HUES48 (cell line): Measurements from ENCODE around the gene CLBA1.

Experiments
- H3K27ac ChIP-seq: one replicate; pipeline ENCODE4 v1.7.0; 2013; ENCODE audit warnings: low read depth, low read length, inconsistent platforms
- H3K27me3 ChIP-seq: 2 replicates; pipeline ENCODE4 v1.6.1; 2013; ENCODE audit warnings: mild to moderate bottlenecking, low read length; ENCODE audit not compliant: control insufficient read depth, insufficient read depth
- H3K36me3 ChIP-seq: 2 replicates; pipeline ENCODE4 v1.6.1; 2013; ENCODE audit warnings: low read length; ENCODE audit not compliant: control insufficient read depth, insufficient read depth
- H3K4me1 ChIP-seq: 2 replicates; pipeline ENCODE4 v1.6.1; 2013; ENCODE audit warnings: mild to moderate bottlenecking, low read length; ENCODE audit not compliant: control insufficient read depth, insufficient read depth
- H3K4me3 ChIP-seq: 2 replicates; pipeline ENCODE4 v1.5.1; 2013; ENCODE audit warnings: mild to moderate bottlenecking, low read depth, low read length
- H3K9ac ChIP-seq: 2 replicates; pipeline ENCODE4 v1.6.1; 2013; ENCODE audit warnings: mild to moderate bottlenecking, low read depth, low read length, moderate library complexity
- H3K9me3 ChIP-seq: 2 replicates; pipeline ENCODE4 v1.6.1; 2013; ENCODE audit warnings: low read length; ENCODE audit not compliant: control insufficient read depth, insufficient read depth

The CLBA1 gene

DNA sequence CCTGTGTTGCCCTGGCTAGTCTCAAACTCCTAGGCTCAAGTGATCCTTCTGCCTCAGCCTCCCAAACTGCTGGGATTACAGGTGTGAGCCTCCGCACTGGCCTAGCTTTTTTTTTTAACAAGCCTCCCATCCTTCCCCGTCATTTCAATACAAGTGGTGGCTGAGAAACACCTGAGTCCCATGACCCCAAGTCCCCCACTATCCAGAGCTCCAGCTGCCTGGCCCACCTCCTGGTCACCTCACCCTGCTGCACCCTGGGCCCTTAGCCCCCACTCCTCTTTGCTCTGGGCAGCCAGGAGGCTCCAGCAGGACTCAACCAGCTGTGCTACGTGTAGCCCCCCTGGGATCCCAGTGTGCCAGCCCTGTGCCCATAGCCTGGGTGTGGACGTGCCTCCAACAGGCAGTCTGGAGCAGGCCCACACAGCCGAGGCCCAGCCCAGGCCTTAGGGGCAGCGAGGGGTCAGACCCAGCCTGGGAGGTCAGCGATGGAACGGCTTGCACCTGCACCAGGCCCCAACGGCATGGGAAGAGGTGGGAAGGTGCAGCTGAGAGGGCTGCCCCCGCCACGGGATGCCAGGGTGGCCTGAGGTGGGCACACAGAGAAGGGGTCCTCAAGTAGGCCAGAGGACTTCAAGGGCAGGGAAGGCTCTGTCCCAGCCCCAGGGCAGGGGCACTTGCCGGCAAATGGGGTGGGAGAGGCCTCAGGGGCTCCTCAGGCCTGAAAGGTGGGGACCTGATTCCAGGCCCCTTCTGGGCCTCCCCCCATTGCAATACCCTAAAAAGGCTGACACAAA lies 13.9 kb upstream of the CLBA1 start:
- H3K9ac ChIP-seq = no peak overlapping the region
- H3K27me3 ChIP-seq = peaks cover 9% of the 10 kb centered on the region
- H3K4me1 ChIP-seq = peaks cover 16% of the 10 kb centered on the region
- no peaks in the 10 kb centered on the region for H3K9me3 ChIP-seq
- H3K36me3 ChIP-seq = no peaks in the 10 kb centered on the region
- no peak overlapping the region for H3K4me3 ChIP-seq
- no peak overlapping the region for H3K27ac ChIP-seq

DNA sequence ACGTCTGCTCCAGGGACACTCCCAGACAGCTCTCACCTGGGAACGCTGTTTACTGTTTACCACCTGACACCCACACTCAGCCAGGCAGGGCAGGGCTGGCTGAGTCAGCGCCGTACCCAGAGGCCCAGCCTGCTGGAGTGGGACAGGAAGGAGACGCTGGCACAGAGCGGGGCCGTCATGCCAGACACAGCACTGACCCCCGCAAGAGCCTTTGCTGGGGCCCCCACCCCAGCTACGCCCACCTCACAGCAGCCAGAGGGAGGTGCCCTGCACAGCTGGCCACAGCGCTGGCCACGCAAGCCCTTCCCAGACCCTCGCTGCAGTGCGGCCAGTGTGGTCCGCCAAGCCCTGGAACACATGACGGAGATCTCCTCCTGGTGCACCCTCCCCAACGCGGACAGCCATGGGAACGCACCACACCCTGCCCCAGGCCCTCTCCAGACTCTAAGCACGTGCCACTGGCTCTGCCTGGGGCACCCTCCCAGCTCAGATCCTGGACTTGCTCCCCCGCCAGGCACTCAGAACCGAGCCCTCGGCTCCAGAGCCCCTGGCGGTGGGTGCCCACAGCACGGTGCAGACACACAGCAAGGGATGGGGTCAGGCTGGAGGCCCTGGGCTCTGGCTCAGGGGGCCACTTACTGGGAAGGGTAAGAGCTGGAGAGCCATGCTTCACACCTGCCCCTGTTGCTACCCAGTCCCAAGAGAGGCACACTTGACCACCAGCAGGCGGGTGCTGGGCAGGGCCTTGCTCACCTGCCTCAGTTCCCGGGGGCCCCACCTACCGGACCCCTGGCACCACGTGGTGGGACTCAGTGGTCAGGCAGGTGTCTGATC lies 13.1 kb upstream of the CLBA1 start:
- Histone ChIP-seq H3K36me3 (no peaks in the 10 kb centered on the region), H3K9ac (no peak overlapping the region), H3K9me3 (no peaks in the 10 kb centered on the region), H3K27ac (no peak overlapping the region), H3K27me3 (peaks cover 14% of the 10 kb centered on the region), H3K4me1 (peaks cover 10% of the 10 kb centered on the region; the same call in 1 of the 2 replicates), H3K4me3 (no peak overlapping the region)

DNA sequence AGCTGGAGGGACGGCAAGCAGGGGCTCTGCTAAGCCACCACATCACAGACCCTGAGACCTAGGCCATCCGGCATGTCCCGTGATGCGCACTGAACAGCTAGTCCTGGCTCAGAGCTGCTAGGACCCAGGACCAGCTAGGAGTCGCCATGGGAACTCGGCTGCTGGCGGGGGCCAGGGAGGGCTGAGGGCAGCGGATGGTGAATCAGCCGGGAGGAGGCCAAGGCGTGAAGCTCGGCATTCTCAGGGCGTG lies 12.5 kb upstream of the CLBA1 start:
- Histone ChIP-seq H3K27ac (no peak overlapping the region), H3K9ac (no peak overlapping the region), H3K36me3 (no peaks in the 10 kb centered on the region), H3K9me3 (no peaks in the 10 kb centered on the region), H3K4me3 (no peak overlapping the region), H3K27me3 (peaks cover 18% of the 10 kb centered on the region), H3K4me1 (peaks cover 7% of the 10 kb centered on the region; the same call in 1 of the 2 replicates)

DNA sequence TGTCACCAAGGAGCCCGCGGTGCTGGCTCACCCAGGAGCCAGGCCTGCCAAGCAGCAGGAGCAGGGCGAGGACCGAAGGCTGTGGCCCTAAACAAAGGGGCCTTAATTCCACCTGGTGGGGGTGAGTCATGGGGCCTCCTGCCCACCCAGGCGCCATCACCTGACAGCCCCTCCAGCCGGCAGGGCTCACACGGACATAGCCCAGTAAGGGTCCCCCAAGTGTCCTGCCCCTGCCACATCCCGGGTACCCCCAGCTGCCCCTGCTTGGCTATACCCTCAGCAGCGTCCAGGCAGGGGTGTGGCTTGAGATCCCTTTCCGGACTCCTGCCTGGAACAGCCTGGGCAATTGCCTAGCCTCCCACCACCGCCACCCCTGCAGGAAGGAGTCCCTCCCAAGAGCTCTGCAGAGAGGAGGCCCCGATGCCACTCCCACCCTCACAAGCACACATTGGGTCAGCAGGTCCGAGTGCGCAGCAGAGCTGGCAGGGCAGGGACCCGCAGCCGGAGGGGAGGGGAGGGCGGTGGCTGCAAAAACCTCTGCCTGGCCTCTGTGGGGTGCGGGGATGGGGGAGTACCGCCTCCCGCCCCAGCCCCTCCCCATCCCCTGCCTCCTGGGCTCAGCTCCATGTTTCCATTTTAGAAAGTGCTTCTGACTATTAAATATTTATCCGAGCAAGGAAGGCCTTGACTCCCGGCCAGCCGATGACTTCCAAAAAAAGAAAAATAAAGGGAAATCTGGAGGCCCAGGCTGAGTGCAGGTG lies 12.0 kb upstream of the CLBA1 start:
- no peaks in the 10 kb centered on the region for H3K9me3 ChIP-seq
- peaks cover 20% of the 10 kb centered on the region for H3K27me3 ChIP-seq
- no peak overlapping the region for H3K4me3 ChIP-seq
- H3K9ac ChIP-seq = no peak overlapping the region
- peaks cover 2% of the 10 kb centered on the region; the same call in 1 of the 2 replicates for H3K4me1 ChIP-seq
- no peaks in the 10 kb centered on the region for H3K36me3 ChIP-seq
- peak overlapping the region; percentile 70 for H3K27ac ChIP-seq

DNA sequence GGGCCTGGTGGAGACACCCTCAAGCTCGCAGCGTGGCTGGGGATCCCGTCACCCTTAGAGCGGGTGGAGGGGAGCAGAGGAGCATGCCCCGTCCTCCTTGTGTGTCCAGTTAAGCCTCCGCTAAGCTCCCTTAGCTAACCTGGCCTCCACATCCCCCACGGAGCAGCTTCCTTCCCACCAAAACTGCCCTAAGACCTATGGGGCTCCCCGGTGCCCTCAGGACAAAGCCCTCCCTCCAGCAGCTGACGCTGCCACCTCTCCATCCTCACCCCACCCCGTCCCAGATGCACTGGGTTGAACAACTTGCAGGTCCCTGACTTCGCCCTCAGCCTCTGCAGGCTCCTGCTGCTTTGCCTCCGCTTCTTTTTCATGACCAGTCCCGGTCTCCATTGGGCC lies 11.4 kb upstream of the CLBA1 start:
- Histone ChIP-seq H3K4me3 (no peak overlapping the region), H3K4me1 (peaks cover 2% of the 10 kb centered on the region; the same call in 1 of the 2 replicates), H3K9ac (no peak overlapping the region), H3K36me3 (no peaks in the 10 kb centered on the region), H3K27ac (no peak overlapping the region), H3K27me3 (peaks cover 26% of the 10 kb centered on the region), H3K9me3 (no peaks in the 10 kb centered on the region)

DNA sequence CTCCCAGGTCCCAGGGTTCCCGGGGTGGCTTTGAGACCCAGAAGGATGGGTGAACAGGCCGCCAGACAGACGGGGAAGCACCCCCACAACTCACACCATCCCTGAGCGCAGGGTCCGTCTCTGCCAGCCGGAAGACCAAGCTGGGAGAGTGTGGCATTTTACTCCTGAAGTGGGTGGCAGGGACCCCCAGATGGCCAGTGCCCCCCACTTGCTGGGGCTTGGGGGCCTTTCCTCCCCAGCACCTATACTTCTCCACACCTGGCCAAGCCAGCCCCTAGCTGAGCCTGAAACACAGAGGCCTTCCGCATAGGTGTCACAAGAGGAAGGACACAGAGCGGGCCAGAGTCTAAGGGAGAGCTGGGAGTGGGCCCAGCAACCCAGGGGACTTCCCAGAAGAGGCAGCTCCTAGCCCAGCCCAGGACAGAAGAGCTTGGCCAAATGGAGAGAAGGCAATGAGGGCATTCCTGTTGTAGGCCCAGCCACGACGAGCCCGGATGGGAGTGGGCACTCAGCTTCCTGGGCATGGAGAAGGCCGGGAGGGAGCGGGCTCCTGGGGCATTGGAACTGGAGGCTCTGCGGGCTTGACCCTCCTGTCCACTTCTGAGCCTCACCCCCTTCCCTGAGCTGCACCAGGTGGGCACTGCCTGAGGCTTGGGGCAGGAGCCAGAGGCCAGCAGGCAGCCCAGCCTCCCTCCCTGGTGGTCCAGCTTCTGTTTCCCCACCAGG lies 10.8 kb upstream of the CLBA1 start:
- no peak overlapping the region for H3K4me3 ChIP-seq
- H3K4me1 ChIP-seq = peaks cover 2% of the 10 kb centered on the region; the same call in 1 of the 2 replicates
- H3K27ac ChIP-seq = no peak overlapping the region
- no peaks in the 10 kb centered on the region for H3K9me3 ChIP-seq
- H3K36me3 ChIP-seq = no peaks in the 10 kb centered on the region
- peaks cover 33% of the 10 kb centered on the region for H3K27me3 ChIP-seq
- no peak overlapping the region for H3K9ac ChIP-seq

DNA sequence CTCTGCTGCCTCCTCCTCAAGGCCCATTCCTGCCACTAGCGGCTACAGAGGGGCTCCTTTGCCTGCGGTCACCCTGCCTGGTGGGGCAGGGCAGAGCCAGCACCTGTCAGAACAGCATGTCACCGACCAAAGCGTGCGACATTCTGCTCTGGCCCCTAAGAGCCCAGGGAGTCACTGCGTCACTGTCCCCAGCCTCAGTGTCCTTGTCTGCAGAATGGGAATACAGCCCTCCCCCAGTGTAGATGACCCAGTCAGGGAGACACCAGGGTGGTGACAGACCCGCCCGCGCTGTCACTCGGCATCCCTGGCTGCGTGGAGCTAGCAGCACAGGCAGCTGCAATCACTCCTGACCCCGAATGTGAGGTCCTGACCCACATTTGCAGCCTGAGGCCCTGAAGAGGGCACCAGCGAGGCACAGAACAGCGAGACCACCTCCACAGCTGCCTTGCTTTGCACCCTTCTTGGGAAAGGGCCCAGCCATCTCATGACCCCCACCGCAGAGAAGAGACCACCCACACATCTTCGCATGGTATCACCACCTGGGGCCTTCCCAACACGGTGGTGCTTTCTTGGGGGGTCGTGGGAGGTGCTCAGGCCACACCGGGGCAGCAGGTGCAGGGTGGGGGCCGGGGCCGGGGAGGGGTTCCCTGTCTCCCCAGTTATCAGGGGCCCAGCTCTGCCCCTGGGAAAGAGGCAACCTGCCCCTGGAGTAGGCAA lies 9.9 kb upstream of the CLBA1 start:
- H3K4me3 ChIP-seq = no peak overlapping the region
- H3K4me1 ChIP-seq = 0 out of 2 replicates have a peak, but pooled peaks cover 2% of the 10 kb centered on the region
- no peak overlapping the region for H3K27ac ChIP-seq
- H3K9ac ChIP-seq = no peak overlapping the region
- H3K36me3 ChIP-seq = no peaks in the 10 kb centered on the region
- peaks cover 38% of the 10 kb centered on the region for H3K27me3 ChIP-seq
- H3K9me3 ChIP-seq = no peaks in the 10 kb centered on the region

DNA sequence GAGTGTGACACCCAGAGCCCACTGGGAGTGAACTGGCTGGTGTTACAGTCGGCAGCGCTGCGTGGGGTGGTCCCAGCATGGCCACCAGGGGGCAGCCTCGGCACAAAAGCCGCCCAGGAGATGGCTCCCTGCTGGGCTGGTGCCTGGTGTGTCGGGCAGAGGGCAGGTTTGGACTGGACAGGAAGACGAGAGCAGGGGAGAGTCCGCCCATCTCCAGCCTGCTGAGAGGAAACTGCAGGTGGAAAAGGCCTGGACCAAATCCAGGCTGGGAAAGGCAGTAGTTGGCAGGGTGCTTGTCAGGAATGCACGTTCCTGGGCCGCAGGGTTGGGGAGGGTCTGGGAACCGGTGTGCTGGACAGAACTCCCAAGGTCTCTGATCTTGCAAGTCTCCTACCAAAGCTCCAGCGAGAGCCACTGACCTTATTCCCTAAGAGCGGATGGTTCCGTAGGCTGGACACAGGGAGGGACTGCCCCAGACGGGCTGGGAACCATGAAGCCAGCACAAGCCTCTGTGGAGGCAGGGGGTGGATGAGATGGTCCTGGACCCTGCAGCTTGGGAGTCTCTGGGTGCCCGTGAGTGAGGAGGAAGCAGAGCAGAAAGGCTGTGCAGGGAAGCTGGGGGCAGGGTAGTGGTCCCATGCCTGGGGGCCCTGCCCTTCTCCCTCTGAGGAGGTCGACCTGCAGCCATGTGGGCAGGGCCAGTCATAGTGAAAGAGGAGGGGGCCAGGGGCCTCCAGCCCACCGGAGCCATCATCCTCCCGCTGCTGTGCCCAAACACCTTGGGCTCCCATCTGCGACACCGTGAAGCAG lies 9.2 kb upstream of the CLBA1 start:
- H3K27me3 ChIP-seq = peaks cover 38% of the 10 kb centered on the region
- H3K36me3 ChIP-seq = no peaks in the 10 kb centered on the region
- H3K9ac ChIP-seq = no peak overlapping the region
- H3K9me3 ChIP-seq = no peaks in the 10 kb centered on the region
- H3K4me3 ChIP-seq = no peak overlapping the region
- 0 out of 2 replicates have a peak, but pooled peaks cover 2% of the 10 kb centered on the region for H3K4me1 ChIP-seq
- no peak overlapping the region for H3K27ac ChIP-seq

DNA sequence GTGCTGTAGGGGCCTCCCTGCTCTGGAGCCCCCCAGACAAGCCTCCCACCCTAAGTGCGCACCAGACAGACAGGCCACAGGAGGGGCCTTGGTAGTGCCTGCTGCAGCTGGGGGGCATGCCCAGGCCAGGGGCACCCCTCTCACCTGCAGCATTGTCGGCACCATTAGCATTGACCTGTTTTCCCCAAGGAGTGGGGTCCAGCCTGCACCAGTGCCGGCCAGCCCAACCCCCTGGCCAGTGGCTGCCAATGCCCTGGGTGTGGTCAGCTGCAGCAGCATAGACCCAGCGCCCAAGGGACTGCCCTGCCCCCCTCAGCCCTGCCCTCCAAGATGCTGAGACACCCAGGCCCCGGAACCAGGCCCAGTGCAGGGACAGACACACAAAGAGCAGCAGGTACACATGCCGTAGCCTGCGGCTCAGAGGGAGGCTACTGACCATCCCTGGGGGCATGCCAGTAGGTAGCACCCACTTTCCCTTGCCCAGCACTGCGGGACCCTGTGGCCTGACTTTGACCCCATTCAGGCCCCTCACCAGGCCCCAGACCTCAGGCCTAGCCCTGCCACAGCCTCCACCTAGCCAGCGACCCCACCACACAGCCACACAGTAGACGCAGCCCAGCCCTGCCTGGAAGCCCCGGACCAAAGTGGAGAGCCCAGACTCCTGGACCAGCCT lies 8.4 kb upstream of the CLBA1 start:
- Histone ChIP-seq H3K4me1 (0 out of 2 replicates have a peak, but pooled peaks cover 2% of the 10 kb centered on the region), H3K9ac (no peak overlapping the region), H3K27ac (no peak overlapping the region), H3K36me3 (no peaks in the 10 kb centered on the region), H3K9me3 (no peaks in the 10 kb centered on the region), H3K27me3 (peaks cover 38% of the 10 kb centered on the region), H3K4me3 (peak overlapping the region; percentile 54; the same call in 1 of the 2 replicates)
